Transverse colon (tissue), 4 donors: ENCODE data around the gene CFAP99. TPM values are rescaled to one million over a fixed set of nuclear protein-coding genes. Genes with fewer than 3 reads are reported as not detected.
A peak's percentile ranks its signal among the peaks of the same experiment; 100 is the strongest.

Experiments used
- DNase-seq: peaks from one replicate; pipeline ENCODE4 v3.0.0-alpha.2; 2019
- H3K27ac ChIP-seq, 4 donors: fragments of 200-600 bp; sonication (generic); 2 replicates each; pipeline ENCODE4 v1.5.1; 2016 to 2018; ENCODE audit warnings: inconsistent platforms in 4 of 4
- H3K27me3 ChIP-seq: fragments of 200-600 bp; sonication (generic); 2 replicates; pipeline ENCODE4 v1.5.1; 2017; ENCODE audit warnings: inconsistent platforms
- H3K36me3 ChIP-seq, 4 donors: fragments of 200-600 bp; sonication (generic); 2 replicates each; pipeline ENCODE4 v1.5.1; 2017 to 2019; ENCODE audit warnings: inconsistent platforms in 4 of 4
- H3K4me1 ChIP-seq, 4 donors: fragments of 200-600 bp; sonication (generic); 2 replicates each; pipeline ENCODE4 v1.5.1; 2017 to 2020; ENCODE audit warnings: inconsistent platforms in 4 of 4
- H3K4me3 ChIP-seq, 4 donors: fragments of 200-600 bp; sonication (generic); 1 replicate in 1 of 4; 2 replicates in 3 of 4; pipeline versions ENCODE4 v1.5.1 to v1.6.1; 2017 to 2019; ENCODE audit warnings: inconsistent platforms in 4 of 4
- H3K9me3 ChIP-seq, 2 donors: fragments of 200-600 bp; sonication (generic); 2 replicates each; pipeline ENCODE4 v1.5.1; 2017 to 2019; ENCODE audit warnings: inconsistent platforms in 2 of 2
- CTCF ChIP-seq, 5 experiments: fragments of 200-600 bp in 3 of 5; fragments of 450-650 bp in 2 of 5; sonication (generic) in 3 of 5; IDR thresholded peaks; 1 replicate in 2 of 5; 2 replicates in 3 of 5; pipeline ENCODE4 v1.5.1; 2016 to 2017; ENCODE audit warnings: antibody characterized with exemption in 5 of 5, inconsistent platforms in 3 of 5, mild to moderate bottlenecking in 2 of 5, moderate library complexity in 1 of 5
- EP300 ChIP-seq: sonication (generic); formaldehyde crosslinking; IDR thresholded peaks from one replicate; pipeline ENCODE4 v1.6.1; 2017; ENCODE audit warnings: antibody characterized with exemption, low read depth
- POLR2A ChIP-seq: fragments of 450-650 bp; IDR thresholded peaks from one replicate; pipeline ENCODE4 v1.6.1; 2016; ENCODE audit warnings: antibody characterized with exemption, mild to moderate bottlenecking, moderate library complexity
- POLR2AphosphoS5 ChIP-seq, 3 donors: sonication (generic); formaldehyde crosslinking; IDR thresholded peaks; one replicate each; pipeline ENCODE4 v1.6.1; 2016; ENCODE audit warnings: antibody characterized with exemption in 3 of 3
- WGBS, 2 donors: methylation state at CpG; one replicate each; pipeline ENCODE4 v1.1.5; 2018; ENCODE audit warnings: low coverage in 1 of 2; 5-methylcytosine and 5-hydroxymethylcytosine counted together
- in situ Hi-C, 4 donors: fragments of 200-750 bp; cut with MboI; loops; one replicate each; pipeline versions ENCODE4 v1.15.0 to v1.15.1; 2017; ENCODE audit warnings: low sequenced_read_pairs in 3 of 4, low pct_ligation_motif_present in 1 of 4, low pct_unique_long_range_greater_than_20kb in 1 of 4
- intact Hi-C: fragments of 100-400 bp; cut with DNase I; formaldehyde crosslinking; loops from one replicate; pipeline ENCODE4 v1.15.1; 2023; ENCODE audit warnings: low total_unique reads
- total RNA-seq, 4 donors: library from RNA; depleted of rRNA; stranded (reverse); fragments of >200 nt; gene quantifications; one replicate each; pipeline ENCODE4 v1.1.0, GENCODE V29; 2016

The CFAP99 gene
- total RNA-seq, 4 donors from 2014 or later, result 0.32 to 0.82 (median 0.60) TPM; not detected in 1

GRCh38 chr4:2406406-2406805 lies 12.3 kb upstream of the CFAP99 start:
- no peaks in the 10 kb centered on the region for H3K36me3 ChIP-seq
- WGBS, 2 donors, result 76 to 100% methylated on average over 1 to 10 of the region's 10 CpGs
- in situ Hi-C loops, result loop anchor here in 1 of 4 donors (25.0 kb wide), 1 partner anchor 169 kb away; the partner anchor contains the start of genes HAUS3 and POLN

GRCh38 chr4:2406920-2407319 lies 11.8 kb upstream of the CFAP99 start:
- Histone ChIP-seq H3K36me3 (no peaks in the 10 kb centered on the region), H3K4me1 (peaks cover 9 to 27% (median 21%) of the 10 kb centered on the region in 4 donors), H3K27ac (no peak overlapping the region), H3K27me3 (no peaks in the 10 kb centered on the region), H3K4me3 (no peak overlapping the region), H3K9me3 (no peaks in the 10 kb centered on the region)
- intact Hi-C loops (no loop called here), in situ Hi-C loops (loop anchor here in 1 of 4 donors (25.0 kb wide), 1 partner anchor 170 kb away; the partner anchor contains the start of genes HAUS3 and POLN)
- TF ChIP-seq CTCF (IDR thresholded peaks at IDR 0.05) (no peak), EP300 (no peak), POLR2AphosphoS5 (IDR thresholded peaks at IDR 0.05) (no peak), POLR2A (no peak)
- no peak for DNase-seq
- WGBS, 2 donors, result 79% methylated on average over 7 of the region's 7 CpGs; no CpG with 5 or more reads in 1 of the 2 donors

More at GRCh38 chr4:2406406-2406805, 12.3 kb upstream of the CFAP99 start:
- DNase-seq, result no peak
- H3K27ac ChIP-seq, result no peak overlapping the region
- intact Hi-C loops, result no loop called here
- no peaks in the 10 kb centered on the region for H3K27me3 ChIP-seq
- H3K4me1 ChIP-seq, result peaks cover 10 to 27% (median 21%) of the 10 kb centered on the region in 4 donors
- H3K9me3 ChIP-seq, result no peaks in the 10 kb centered on the region
- TF ChIP-seq POLR2AphosphoS5 (IDR thresholded peaks at IDR 0.05), result no peak
- no peak for TF ChIP-seq POLR2A
- no peak for TF ChIP-seq CTCF (IDR thresholded peaks at IDR 0.05)
- TF ChIP-seq EP300, result no peak
- no peak overlapping the region for H3K4me3 ChIP-seq

- Histone ChIP-seq H3K4me3 (no peak overlapping the region), H3K9me3 (no peaks in the 10 kb centered on the region), H3K27me3 (no peaks in the 10 kb centered on the region), H3K27ac (no peak overlapping the region), H3K36me3 (no peaks in the 10 kb centered on the region), H3K4me1 (peaks cover 11 to 27% (median 20%) of the 10 kb centered on the region in 4 donors)
- DNase-seq, result no peak
- TF ChIP-seq CTCF (IDR thresholded peaks at IDR 0.05) (no peak), POLR2A (no peak), POLR2AphosphoS5 (IDR thresholded peaks at IDR 0.05) (no peak), EP300 (no peak)
- in situ Hi-C loops (loop anchor here in 1 of 4 donors (25.0 kb wide), 1 partner anchor 171 kb away; the partner anchor contains the start of genes HAUS3 and POLN), intact Hi-C loops (no loop called here)
- 87% methylated on average over 3 of the region's 3 CpGs; no CpG with 5 or more reads in 1 of the 2 donors for WGBS, 2 donors
These were observed 10.8 kb upstream of the CFAP99 start for GRCh38 chr4:2407991-2408342.

GRCh38 chr4:2408401-2408958 lies 10.3 kb upstream of the CFAP99 start:
- intact Hi-C loops, result no loop called here
- Histone ChIP-seq H3K27ac (no peak overlapping the region), H3K4me3 (no peak overlapping the region), H3K9me3 (no peaks in the 10 kb centered on the region), H3K27me3 (no peaks in the 10 kb centered on the region), H3K4me1 (peaks cover 14 to 28% (median 22%) of the 10 kb centered on the region in 4 donors), H3K36me3 (no peaks in the 10 kb centered on the region)
- WGBS, 2 donors, result 51 to 76% methylated on average over 4 to 14 of the region's 15 CpGs
- in situ Hi-C loops, result loop anchor here in 1 of 4 donors (25.0 kb wide), 1 partner anchor 171 kb away; the partner anchor contains the start of genes HAUS3 and POLN
- TF ChIP-seq EP300 (no peak), POLR2A (no peak), POLR2AphosphoS5 (IDR thresholded peaks at IDR 0.05) (no peak), CTCF (IDR thresholded peaks at IDR 0.05) (no peak)
- peak; percentile 55 for DNase-seq
